Measurements from ENCODE around the gene PRKCI. TPM values are rescaled to one million over a fixed set of nuclear protein-coding genes. Genes with fewer than 3 reads are reported as not detected.
"Not testable (repeated sequence)": the region's sequence is repeated elsewhere in the genome, so short reads cannot be mapped to it uniquely, and the experiment has no call there.

The PRKCI gene
- total and polyA plus RNA-seq, 9 of the 15 experiments (the other 6 are each of a cell fraction or from before 2014, with no cell fraction given) = 10.5 to 43.2 (median 31.4) TPM

DNA sequence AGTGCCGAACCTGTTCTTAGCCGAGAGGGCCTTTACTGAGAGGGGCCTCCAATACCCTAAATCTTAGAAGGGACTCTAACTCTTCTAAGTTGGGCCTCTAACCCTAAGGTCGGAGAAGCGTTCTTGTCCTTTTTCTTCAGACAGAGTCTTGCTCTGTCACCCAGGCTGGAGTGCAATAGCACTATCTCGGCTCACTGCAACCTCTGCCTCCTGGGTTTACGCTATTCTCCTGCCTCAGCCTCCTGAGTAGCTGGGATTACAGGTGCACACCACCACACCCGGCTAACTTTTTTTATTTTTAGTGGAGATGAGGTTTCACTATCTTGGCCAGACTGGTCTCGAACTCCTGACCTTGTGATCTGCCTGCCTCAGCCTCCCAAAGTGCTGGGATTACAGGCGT lies 120.0 kb downstream of the PRKCI start:
- intact Hi-C loops (cut with micrococcal nuclease); H3K27me3 ChIP-seq (ENCODE audit: control insufficient read depth in 2 of 2, insufficient read depth in 2 of 2, low read length in 2 of 2); H3K4me3 ChIP-seq; H3K27ac ChIP-seq (ENCODE audit: extremely low read depth, low read depth, low read length); FAIRE-seq; in situ Hi-C loops (cut with MboI); H3K9ac ChIP-seq (ENCODE audit: insufficient read depth in 1 of 2, low read depth in 2 of 2, low read length in 2 of 2); H3K36me3 ChIP-seq (ENCODE audit: control insufficient read depth, insufficient read depth, low read length); ATAC-seq; H3K9me1 ChIP-seq (ENCODE audit: control insufficient read depth, insufficient read depth, low read length); DNase-seq (ENCODE audit: extremely low read depth in 1 of 4, low spot score in 3 of 4); BruUV-seq (replicated peaks); H3K9me3 ChIP-seq (replicated peaks; ENCODE audit: control insufficient read depth, insufficient read depth, low read depth, low read length); POLR2A ChIA-PET; H3K4me2 ChIP-seq (ENCODE audit: insufficient read depth, low read length); H4K20me1 ChIP-seq (replicated peaks; ENCODE audit: control insufficient read depth, insufficient read depth, low read length); CTCF ChIA-PET (ENCODE audit: low intra/inter-chr PET ratio); H3K79me2 ChIP-seq (ENCODE audit: control insufficient read depth, insufficient read depth, low read length); H2AFZ ChIP-seq (ENCODE audit: low read depth, low read length): not testable (repeated sequence)
- peaks cover 0 to 15% of the 10 kb centered on the region in 2 experiments; a peak in 2 of 5 replicates for H3K4me1 ChIP-seq (replicated peaks in 1 of 2; ENCODE audit: control insufficient read depth in 2 of 2, insufficient read depth in 2 of 2, low read length in 2 of 2)
- WGBS (ENCODE audit: insufficient coverage, low coverage, missing lambda C conversion rate) = 75% methylated on average over 9 of the region's 9 CpGs

DNA sequence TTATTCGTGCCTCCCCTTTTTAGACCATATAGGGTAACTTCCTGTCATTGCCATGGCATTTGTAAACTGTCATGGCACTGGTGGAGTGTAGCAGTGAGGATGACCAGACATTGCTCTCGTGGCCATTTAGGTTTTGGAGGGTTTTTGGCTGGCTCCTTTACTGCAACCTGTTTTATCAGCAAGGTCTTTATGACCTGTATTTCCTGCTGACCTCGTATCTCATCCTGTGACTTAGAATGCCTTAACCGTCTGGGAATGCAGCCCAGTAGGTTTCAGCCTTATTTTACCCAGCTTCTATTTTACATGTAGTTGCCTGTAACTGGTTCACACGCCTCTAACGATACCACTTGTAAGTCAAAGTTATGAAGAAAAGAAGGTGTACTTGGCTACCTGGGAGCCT lies 121.6 kb downstream of the PRKCI start:
- POLR2A ChIA-PET; intact Hi-C loops (cut with micrococcal nuclease); BruUV-seq (replicated peaks); H3K4me3 ChIP-seq; H3K36me3 ChIP-seq (ENCODE audit: control insufficient read depth, insufficient read depth, low read length); H4K20me1 ChIP-seq (replicated peaks; ENCODE audit: control insufficient read depth, insufficient read depth, low read length); H3K9ac ChIP-seq (ENCODE audit: insufficient read depth in 1 of 2, low read depth in 2 of 2, low read length in 2 of 2); CTCF ChIA-PET (ENCODE audit: low intra/inter-chr PET ratio); in situ Hi-C loops (cut with MboI); H3K79me2 ChIP-seq (ENCODE audit: control insufficient read depth, insufficient read depth, low read length); H3K9me3 ChIP-seq (replicated peaks; ENCODE audit: control insufficient read depth, insufficient read depth, low read depth, low read length); H3K9me1 ChIP-seq (ENCODE audit: control insufficient read depth, insufficient read depth, low read length); H3K27me3 ChIP-seq (ENCODE audit: control insufficient read depth in 2 of 2, insufficient read depth in 2 of 2, low read length in 2 of 2): not testable (repeated sequence)
- DNase-seq (ENCODE audit: extremely low read depth in 1 of 4, low spot score in 3 of 4) (peak in 1 of 4 experiments; percentile 41), FAIRE-seq (peak; percentile 55), ATAC-seq (peak; percentile 79)
- Histone ChIP-seq H3K27ac (ENCODE audit: extremely low read depth, low read depth, low read length) (peak overlapping the region; percentile 24; the same call in 2 of the 3 replicates), H3K4me1 (replicated peaks in 1 of 2; ENCODE audit: control insufficient read depth in 2 of 2, insufficient read depth in 2 of 2, low read length in 2 of 2) (peaks cover 0 to 15% of the 10 kb centered on the region in 2 experiments; a peak in 2 of 5 replicates), H3K4me2 (ENCODE audit: insufficient read depth, low read length) (peak overlapping the region; percentile 29), H2AFZ (ENCODE audit: low read depth, low read length) (peak overlapping the region; percentile 92)
- TF ChIP-seq SRF (CRISPR knock-in tag; IDR thresholded peaks at IDR 0.05) = peak; percentile 71 to 85; a peak in 3 of 4 replicates
- 0 out of 2 replicates have a peak, but pooled peaks have one; percentile 13 for TF ChIP-seq CXXC5 (CRISPR knock-in tag; IDR thresholded peaks at IDR 0.05)
- peak; percentile 88 for TF ChIP-seq SMAD4 (CRISPR knock-in tag; conservative IDR thresholded peaks at IDR 0.05)
- TF ChIP-seq RFX1 (IDR thresholded peaks at IDR 0.05) = peak; percentile 85
- TF ChIP-seq NCOR1 (IDR thresholded peaks at IDR 0.05) = 0 out of 2 replicates have a peak, but pooled peaks have one; percentile 7
- TF ChIP-seq ETV1 (tag; conservative IDR thresholded peaks at IDR 0.05; ENCODE audit: low read depth) = peak; percentile 36; the same call in 1 of the 2 replicates
- TF ChIP-seq, protein P1, sequence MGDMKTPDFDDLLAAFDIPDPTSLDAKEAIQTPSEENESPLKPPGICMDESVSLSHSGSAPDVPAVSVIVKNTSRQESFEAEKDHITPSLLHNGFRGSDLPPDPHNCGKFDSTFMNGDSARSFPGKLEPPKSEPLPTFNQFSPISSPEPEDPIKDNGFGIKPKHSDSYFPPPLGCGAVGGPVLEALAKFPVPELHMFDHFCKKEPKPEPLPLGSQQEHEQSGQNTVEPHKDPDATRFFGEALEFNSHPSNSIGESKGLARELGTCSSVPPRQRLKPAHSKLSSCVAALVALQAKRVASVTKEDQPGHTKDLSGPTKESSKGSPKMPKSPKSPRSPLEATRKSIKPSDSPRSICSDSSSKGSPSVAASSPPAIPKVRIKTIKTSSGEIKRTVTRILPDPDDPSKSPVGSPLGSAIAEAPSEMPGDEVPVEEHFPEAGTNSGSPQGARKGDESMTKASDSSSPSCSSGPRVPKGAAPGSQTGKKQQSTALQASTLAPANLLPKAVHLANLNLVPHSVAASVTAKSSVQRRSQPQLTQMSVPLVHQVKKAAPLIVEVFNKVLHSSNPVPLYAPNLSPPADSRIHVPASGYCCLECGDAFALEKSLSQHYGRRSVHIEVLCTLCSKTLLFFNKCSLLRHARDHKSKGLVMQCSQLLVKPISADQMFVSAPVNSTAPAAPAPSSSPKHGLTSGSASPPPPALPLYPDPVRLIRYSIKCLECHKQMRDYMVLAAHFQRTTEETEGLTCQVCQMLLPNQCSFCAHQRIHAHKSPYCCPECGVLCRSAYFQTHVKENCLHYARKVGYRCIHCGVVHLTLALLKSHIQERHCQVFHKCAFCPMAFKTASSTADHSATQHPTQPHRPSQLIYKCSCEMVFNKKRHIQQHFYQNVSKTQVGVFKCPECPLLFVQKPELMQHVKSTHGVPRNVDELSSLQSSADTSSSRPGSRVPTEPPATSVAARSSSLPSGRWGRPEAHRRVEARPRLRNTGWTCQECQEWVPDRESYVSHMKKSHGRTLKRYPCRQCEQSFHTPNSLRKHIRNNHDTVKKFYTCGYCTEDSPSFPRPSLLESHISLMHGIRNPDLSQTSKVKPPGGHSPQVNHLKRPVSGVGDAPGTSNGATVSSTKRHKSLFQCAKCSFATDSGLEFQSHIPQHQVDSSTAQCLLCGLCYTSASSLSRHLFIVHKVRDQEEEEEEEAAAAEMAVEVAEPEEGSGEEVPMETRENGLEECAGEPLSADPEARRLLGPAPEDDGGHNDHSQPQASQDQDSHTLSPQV (IDR thresholded peaks at IDR 0.05) = peak; percentile 17; the same call in 1 of the 2 replicates
- TF ChIP-seq YY1 (IDR thresholded peaks at IDR 0.05; ENCODE audit: borderline replicate concordance in 1 of 3, control insufficient read depth in 1 of 3, extremely low read depth in 1 of 3, insufficient read depth in 3 of 3, insufficient read length in 1 of 3, insufficient replicate concordance in 2 of 3, low read depth in 1 of 3, low read length in 2 of 3) = peak in 1 of 3 experiments; percentile 56
- TF ChIP-seq EP300 (IDR thresholded peaks at IDR 0.05; ENCODE audit: low read length) = peak; percentile 40; the same call in 1 of the 2 replicates
- WGBS (ENCODE audit: insufficient coverage, low coverage, missing lambda C conversion rate) = 26% methylated on average over 6 of the region's 6 CpGs

Measured in K562 (cell line).